Measurements from ENCODE around the gene ITGBL1. TPM values are rescaled to one million over a fixed set of nuclear protein-coding genes. Genes with fewer than 3 reads are reported as not detected.

The ITGBL1 gene
- total RNA-seq, result 75.8 and 89.6 TPM in 2 replicates

GRCh38 chr13:101452519-101453485 is at the start of gene ITGBL1:
ITGBL1 (plus strand) TSS chr13:101452675; CDS start chr13:101452834, 159 bp downstream.

GRCh38 chr13:101416181-101417042 is 36.1 kb upstream of the ITGBL1 start, which contains the start of gene NALCN:
NALCN (minus strand) TSS chr13:101416508; CDS start chr13:101399126, 17,382 bp downstream.

Other genes with a start within 250 kb of the ITGBL1 start
- gene NALCN, start 36.2 kb upstream of the ITGBL1 start, total RNA-seq, result 0.49 and 0.73 TPM in 2 replicates